CD4-positive, CD25-positive, alpha-beta regulatory T cell (primary cell): ENCODE results near the gene ADSS2. TPM values are rescaled to one million over a fixed set of nuclear protein-coding genes. Genes with fewer than 3 reads are reported as not detected.

Experiments
- ATAC-seq, 2 donors: fragments of 150-1000 bp; cut with Tn5 transposase; one replicate each; pipeline ENCODE4 v1.10.0; 2021; ENCODE audit warnings: low read depth in 2 of 2, moderate number of reproducible peaks in 2 of 2, moderate library complexity in 1 of 2
- DNase-seq, 3 donors: peaks; one replicate each; pipeline versions ENCODE4 v3.0.0 to v3.0.0-alpha.2; 2012 to 2022; ENCODE audit warnings: mixed read lengths in 1 of 3
- H3K27ac ChIP-seq: one replicate; pipeline ENCODE4 v1.7.0; 2013; ENCODE audit warnings: mild to moderate bottlenecking, low read length; ENCODE audit not compliant: insufficient read depth, poor library complexity, severe bottlenecking
- H3K27me3 ChIP-seq: one replicate; pipeline ENCODE4 v1.7.0; 2013; ENCODE audit warnings: low read length; ENCODE audit not compliant: control insufficient read depth, insufficient read depth
- H3K36me3 ChIP-seq: one replicate; pipeline ENCODE4 v1.7.0; 2013; ENCODE audit warnings: mild to moderate bottlenecking, low read length, moderate library complexity; ENCODE audit not compliant: control insufficient read depth, insufficient read depth
- H3K4me1 ChIP-seq: 2 replicates; pipeline ENCODE4 v1.7.0; 2013; ENCODE audit warnings: mild to moderate bottlenecking, low read length; ENCODE audit not compliant: insufficient read depth, control insufficient read depth, poor library complexity, severe bottlenecking
- H3K4me3 ChIP-seq: one replicate; pipeline ENCODE4 v1.7.0; 2013; ENCODE audit warnings: low read depth, mild to moderate bottlenecking, low read length, moderate library complexity
- H3K9me3 ChIP-seq, 2 experiments: 1 replicate in 1 of 2; 2 replicates in 1 of 2; pipeline ENCODE4 v1.7.0; 2013; ENCODE audit warnings: low read length in 2 of 2, mild to moderate bottlenecking in 1 of 2, moderate library complexity in 1 of 2; ENCODE audit not compliant: control insufficient read depth in 2 of 2
- H3K27ac Mint-ChIP-seq, 3 donors: one replicate each; pipeline ENCODE4 v1.8.0; 2020 to 2022; ENCODE audit warnings: mild to moderate bottlenecking in 3 of 3, mixed read lengths in 3 of 3, moderate library complexity in 2 of 3
- H3K27me3 Mint-ChIP-seq: one replicate; pipeline ENCODE4 v1.8.0; 2022; ENCODE audit warnings: mild to moderate bottlenecking, mixed read lengths
- H3K36me3 Mint-ChIP-seq: one replicate; pipeline ENCODE4 v1.8.0; 2020; ENCODE audit warnings: mixed read lengths
- H3K4me1 Mint-ChIP-seq, 4 donors: one replicate each; pipeline ENCODE4 v1.8.0; 2020 to 2022; ENCODE audit warnings: mixed read lengths in 4 of 4, mild to moderate bottlenecking in 1 of 4
- H3K4me3 Mint-ChIP-seq, 4 donors: one replicate each; pipeline ENCODE4 v1.8.0; 2020 to 2022; ENCODE audit warnings: mild to moderate bottlenecking in 4 of 4, mixed read lengths in 4 of 4, moderate library complexity in 3 of 4
- H3K9me3 Mint-ChIP-seq, 7 donors: one replicate each; pipeline ENCODE4 v1.8.0; 2020 to 2022; ENCODE audit warnings: mixed read lengths in 7 of 7, mild to moderate bottlenecking in 3 of 7, moderate library complexity in 2 of 7
- polyA plus RNA-seq, 4 donors: library from polyadenylated mRNA; unstranded; fragments of 300-500 nt; fragmentation: Illumina TruSeq; gene quantifications; one replicate each; pipeline ENCODE4 v1.2.3, GENCODE V29; 2021
- total RNA-seq: library from RNA; stranded (reverse); gene quantifications from one replicate; pipeline ENCODE4 v1.2.3, GENCODE V29; 2022

Gene ADSS2
- total and polyA plus RNA-seq, 5 donors from 2014 or later = 27.1 to 53.4 (median 28.5) TPM

DNA sequence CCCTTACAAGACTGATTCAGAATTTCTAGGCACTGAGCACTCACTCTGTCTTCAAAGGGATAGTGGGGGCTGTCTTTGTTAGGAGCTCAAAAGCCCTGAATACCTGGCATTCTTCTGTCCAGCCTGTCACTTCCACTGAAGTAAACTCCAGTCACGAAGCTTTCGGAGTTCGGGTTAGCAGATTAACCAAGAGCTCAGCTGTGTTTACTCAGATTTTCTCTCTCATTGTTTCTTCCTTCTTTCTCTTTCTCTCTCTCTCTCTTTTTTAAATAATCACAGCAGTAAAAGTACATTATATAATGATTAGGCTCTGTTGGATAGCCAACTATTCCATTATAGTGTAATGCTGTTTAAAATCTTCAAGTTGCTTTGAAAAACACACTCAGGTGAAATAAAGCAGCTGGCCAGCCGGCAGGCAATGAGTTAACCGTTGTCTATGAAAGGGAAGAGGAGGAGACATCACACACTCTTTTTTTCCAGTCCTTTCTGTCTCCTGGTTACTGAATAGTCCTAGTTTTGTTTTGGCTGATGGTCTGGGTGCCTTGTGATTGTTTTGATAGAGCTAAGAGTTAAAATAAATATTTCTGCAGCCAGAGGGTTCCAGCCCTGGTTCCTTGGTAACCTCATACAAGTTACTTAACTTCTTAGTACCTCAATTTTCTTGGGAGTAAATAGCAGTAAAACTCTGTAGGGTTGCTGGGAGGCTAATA is 89.8 kb downstream of the ADSS2 start:
- Histone ChIP-seq H3K36me3 (no peaks in the 10 kb centered on the region), H3K27ac (no peak overlapping the region), H3K4me1 (no peaks in the 10 kb centered on the region), H3K27me3 (no peaks in the 10 kb centered on the region), H3K9me3 (no peaks in the 10 kb centered on the region), H3K4me3 (no peak overlapping the region)
- Mint-ChIP-seq H3K4me3 (no peak overlapping the region), H3K4me1 (no peaks in the 10 kb centered on the region), H3K36me3 (no peaks in the 10 kb centered on the region), H3K27ac (no peak overlapping the region), H3K9me3 (peaks cover 0 to 7% (median 1%) of the 10 kb centered on the region in 7 donors), H3K27me3 (no peaks in the 10 kb centered on the region)
- no peak for ATAC-seq
- DNase-seq = no peak

Other genes starting within 250 kb of the ADSS2 start
- 0.49 TPM for gene CATSPERE, start 9.4 kb upstream of the ADSS2 start, total RNA-seq
- under 1 TPM in 1 of 4 donors, not detected in 3; 0.58 TPM for gene CATSPERE, start 9.4 kb upstream of the ADSS2 start, polyA plus RNA-seq
- gene DESI2, start 201.2 kb upstream of the ADSS2 start, total RNA-seq = 21.1 TPM
- 10 to 100 TPM; 15.6 to 23.7 (median 17.8) TPM for gene DESI2, start 201.2 kb upstream of the ADSS2 start, polyA plus RNA-seq